ENCODE data around the gene IL17RC. TPM values are rescaled to one million over a fixed set of nuclear protein-coding genes. Genes with fewer than 3 reads are reported as not detected.

IL17RC gene
- total RNA-seq, 1 experiment from 2014 or later: 11.9 TPM

DNA sequence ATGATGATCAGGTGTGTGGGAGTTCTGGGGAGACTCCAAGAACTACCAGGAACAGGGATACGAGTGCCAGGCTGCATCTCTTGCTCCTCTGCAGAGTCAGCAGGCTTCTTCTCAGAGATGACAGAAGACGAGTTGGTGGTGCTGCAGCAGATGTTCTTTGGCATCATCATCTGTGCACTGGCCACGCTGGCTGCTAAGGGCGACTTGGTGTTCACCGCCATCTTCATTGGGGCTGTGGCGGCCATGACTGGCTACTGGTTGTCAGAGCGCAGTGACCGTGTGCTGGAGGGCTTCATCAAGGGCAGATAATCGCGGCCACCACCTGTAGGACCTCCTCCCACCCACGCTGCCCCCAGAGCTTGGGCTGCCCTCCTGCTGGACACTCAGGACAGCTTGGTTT is 27.4 kb downstream of the IL17RC start:
- no peak for DNase-seq (ENCODE audit: low read depth)

GRCh38 chr3:9945358-9945757 is 28.5 kb downstream of the IL17RC start:
- no peak for DNase-seq (ENCODE audit: low read depth)

DNA sequence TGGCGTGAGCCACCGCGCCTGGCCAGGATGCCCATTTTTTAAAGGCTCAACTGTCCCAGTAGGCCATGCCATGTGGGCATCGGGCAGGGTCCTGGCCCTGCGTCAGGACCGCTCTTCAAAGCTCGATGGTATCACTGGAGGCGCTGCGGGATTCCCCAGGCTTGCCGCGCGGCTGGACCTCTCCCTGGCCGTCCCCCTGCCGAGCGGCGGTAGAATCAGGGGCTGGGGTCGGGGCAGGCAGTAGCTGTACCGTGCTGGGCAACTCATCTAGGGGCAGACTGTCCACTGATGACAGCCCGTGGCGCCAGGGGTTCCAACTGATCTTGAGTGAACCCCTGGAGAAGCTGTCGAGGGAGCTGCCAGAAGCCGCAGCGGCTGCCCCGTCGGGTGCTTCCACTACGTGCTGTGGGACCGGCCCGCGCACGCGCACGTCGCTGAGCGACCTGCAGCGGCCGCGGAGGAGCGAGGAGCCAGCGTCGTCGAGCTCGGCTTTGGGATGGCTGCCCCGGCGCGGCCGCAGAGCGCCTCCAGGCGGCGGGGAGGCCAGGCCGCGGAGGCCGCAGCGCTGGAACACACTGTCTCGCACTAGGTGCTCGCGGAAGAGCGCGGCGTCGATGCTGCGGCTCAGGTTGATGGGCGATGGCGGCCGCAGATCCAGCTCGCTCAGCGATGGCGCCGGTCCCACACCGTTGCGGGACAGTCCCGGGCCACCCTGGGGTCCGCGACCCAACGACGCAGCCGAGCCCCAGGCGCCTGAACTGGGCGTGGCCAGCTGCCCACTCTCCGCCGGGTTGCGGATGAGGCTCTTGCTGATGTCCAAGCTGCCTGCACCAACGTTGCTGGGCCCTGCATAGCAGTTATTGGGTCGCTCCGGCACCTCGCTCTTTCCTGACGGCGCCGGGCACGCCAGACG is 29.5 kb downstream of the IL17RC start:
- DNase-seq (ENCODE audit: low read depth): peak; percentile 85

- peak; percentile 71 for DNase-seq (ENCODE audit: low read depth)
Measured at GRCh38 chr3:9947025-9947995, 30.4 kb downstream of the IL17RC start.

DNA sequence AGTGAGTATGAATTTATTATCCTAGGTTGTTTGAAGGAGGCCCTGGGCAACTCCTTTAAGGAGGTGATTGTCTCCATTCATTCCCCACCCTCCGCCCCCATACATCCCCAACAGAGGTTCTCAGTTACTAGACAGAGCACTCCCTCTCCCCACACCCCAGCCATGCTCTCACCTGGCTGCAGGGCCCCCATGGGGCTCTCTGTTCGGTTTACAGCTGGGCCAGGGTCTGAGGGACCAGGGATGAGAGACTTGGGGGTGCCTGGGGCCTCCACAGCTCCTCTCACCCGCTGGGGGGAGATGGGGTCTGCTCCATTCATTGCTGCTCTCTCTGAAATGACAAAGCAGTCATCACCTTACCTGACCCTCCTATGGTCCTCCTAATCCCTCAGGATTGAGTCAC is 31.7 kb downstream of the IL17RC start:
- DNase-seq (ENCODE audit: low read depth): no peak

DNA sequence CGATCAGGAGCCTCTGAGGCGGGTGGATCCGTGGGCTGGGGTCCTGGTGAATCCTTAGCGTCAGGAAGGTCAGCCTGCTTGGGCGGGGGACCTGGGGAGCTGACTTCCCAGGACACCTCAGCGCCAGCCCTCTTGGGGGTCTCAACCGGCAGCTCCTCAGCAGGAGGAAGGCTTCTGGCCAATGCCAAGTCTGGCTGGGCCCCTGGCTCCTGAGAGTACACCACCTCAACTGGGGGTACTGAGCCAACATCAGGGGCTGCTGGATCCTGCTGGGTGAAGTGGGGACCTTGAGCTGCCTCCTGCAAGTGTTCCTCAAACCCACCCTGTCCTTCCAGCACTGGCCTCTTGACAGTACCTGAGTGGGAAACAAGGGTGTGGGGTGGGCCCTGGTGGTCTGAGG is 32.2 kb downstream of the IL17RC start:
- no peak for DNase-seq (ENCODE audit: low read depth)

DNA sequence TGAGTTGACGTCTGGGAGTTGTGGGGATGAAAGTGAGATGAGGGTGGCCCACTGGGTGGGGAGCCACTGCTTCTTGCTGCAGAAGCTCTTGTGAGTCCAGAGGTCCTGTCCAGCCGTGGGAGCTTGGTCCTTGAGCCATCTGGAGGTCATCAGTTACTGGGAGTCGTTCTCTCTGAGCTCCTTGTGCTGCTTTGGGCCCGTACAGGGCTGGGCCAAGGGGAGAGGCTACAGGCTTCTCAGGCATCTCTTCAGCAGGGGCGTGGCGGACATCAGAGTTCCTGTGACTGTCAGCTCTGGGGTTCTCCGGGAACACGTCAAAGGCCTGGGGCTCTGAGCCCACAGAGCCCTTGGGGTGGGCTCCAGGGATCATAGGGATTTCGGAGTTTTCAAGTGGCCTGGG is 32.7 kb downstream of the IL17RC start:
- DNase-seq (ENCODE audit: low read depth): no peak

DNA sequence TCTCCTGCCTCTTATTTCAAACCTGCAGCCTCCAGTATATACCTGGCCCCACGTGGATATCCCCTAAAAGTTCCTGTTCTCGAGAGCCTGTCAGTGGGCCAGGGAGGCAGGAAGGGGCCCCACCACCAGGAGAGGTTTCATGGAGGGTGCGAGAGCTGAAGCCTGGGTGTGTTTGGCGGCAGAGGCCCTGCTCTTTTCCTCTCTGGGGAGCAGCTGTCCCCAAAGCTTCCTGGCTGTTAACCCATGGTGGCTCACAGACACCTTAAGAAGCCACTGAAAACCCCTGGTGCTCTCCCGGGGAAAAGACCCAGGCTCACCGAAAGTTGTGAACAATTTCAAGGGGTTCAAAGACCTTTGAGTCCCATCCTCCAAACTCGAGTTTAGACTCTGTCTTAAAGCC is 34.2 kb downstream of the IL17RC start:
- no peak for DNase-seq (ENCODE audit: low read depth)

DNA sequence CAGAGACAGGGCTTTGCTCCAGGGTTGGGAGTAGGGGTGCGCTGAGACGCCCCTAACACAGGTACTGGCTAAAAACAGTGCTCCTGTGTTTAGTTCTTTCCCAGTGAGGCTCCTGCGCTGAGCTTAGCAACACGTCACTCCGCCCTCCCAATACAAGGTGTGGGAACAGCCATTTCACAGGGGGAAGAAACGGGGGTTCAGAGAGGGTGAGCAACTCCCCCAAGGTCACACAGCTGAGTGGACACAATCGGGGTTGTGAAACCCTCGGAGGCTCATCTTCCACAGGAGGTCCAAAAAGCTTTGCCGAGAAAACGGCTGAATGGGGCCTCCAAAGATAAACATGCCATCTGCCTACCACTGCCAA is 34.7 kb downstream of the IL17RC start:
- DNase-seq (ENCODE audit: low read depth): no peak

DNA sequence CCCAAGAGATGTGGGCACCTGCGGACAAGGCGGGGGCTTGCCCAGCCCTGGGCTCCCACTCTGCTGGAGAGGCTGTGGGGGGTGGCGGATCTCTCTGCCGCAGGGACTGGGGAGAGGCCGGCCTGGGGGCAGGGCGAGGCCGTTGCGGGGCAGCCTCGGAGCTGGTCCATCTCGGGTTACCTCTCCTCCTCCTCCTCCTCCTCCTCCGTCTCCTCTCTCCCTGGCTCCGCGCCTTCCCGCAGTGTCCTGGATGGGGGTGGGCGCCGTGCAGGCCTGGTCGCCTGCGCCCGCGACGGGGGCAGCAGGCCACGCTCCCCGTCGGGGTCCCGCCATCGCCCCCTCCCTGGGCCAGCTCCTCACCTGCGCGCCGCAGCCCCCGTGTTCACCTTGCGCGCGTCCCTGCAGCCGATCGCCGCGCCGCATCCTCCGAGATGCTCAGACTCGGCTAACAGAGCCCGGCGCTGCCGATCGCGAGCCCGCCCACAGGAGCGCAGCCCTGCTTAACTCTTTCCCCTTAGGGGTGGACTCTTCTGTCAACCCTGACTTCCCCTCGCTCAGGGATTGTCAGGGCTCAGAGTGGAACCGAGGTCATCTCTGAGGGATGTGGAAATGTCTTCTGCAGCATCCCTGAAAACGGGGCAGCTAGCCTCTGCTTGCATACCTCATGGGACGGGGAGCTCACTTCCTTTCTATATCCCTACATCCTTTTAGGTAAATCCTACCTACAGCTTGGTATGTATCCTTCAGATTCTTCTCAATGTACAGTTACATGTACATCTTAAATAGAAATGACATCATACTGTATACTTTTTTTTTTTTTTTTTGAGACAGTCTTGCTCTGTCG is 35.3 kb downstream of the IL17RC start, which contains the start of gene PRRT3:
PRRT3 (minus strand) TSS at position 447 of the 844 bp plus-strand sequence. CDS start 2,293 bp downstream, outside the sequence.
- no peak for DNase-seq (ENCODE audit: low read depth)

- no peak for DNase-seq (ENCODE audit: low read depth)
Measured at GRCh38 chr3:9955067-9955502, 38.2 kb downstream of the IL17RC start.

DNA sequence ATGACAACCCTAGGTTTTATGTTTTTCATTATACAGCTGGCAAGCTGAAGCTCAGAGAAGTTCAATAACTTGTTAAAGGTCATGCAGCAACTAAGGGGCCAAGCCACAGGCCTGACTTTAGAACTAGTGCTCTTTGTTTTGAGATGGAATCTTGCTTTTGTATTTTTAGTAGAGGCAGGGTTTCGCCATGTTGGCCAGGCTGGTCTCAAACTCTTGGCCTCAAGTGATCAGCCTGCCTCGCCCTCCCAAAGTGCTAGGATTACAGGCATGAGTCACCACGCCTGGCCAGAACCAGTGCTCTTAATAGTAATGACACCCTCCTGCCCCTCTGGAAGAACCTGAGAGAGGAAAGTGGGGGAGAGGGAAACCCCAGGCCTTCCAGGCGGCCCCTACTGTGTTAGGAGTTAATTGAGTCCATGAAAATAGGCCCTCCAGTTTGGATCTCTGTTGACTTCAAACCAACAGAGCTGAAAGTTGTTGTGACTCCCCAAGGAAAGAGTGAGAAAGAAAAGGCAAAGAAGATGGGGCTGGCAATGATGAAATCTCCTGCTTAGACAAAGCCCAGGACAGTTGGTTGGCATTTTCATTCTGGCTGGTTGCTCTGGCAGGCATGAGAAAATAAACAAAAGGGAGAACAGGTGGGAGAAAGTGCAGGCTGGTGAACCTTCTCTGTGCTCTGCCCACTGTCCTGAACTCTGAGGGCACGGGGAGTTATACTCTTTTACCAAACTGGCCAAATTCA is 38.9 kb downstream of the IL17RC start:
- DNase-seq (ENCODE audit: low read depth): peak; percentile 26

DNA sequence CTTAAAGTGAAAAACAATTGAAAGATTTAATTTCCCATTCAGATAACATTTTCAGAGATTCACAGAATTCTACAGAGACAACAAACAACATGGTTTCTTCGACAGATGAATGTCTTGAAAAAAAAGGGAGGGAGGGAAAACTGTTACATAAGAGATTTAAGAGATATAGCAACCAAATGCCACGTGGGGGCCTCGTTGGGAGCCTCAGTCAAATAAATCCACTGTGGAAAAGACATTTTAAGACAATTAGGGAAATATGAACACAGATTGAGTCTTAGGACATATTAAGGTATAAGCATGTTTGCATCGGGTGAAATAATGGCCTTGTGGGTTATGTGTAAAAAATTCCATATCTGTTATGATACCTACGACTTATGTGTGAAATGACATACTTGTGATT is 40.3 kb downstream of the IL17RC start:
- DNase-seq (ENCODE audit: low read depth): no peak

- DNase-seq (ENCODE audit: low read depth): no peak
Measured at GRCh38 chr3:9965200-9965875, 48.4 kb downstream of the IL17RC start.

GRCh38 chr3:9966841-9967240 is 49.9 kb downstream of the IL17RC start:
- no peak for DNase-seq (ENCODE audit: low read depth)

DNA sequence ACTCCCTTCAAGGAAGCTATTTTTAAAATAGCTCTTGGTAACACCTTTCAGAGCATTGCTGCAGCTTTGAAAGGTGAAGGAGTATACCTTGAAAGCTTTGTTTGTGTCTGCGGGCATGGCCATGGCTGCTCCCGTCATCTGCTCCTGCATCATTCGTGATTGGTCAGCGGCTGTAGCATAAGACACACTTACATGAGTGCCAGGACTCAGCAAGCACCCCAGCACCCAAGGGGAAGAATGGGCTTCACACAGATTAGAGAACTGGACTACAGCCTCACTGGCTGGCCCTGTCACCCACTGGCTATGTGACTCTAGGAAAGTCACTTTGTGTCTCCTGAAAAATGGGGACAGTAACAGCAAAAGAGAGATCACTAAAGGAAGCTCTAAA is 52.7 kb downstream of the IL17RC start:
- no peak for DNase-seq (ENCODE audit: low read depth)

GRCh38 chr3:9970020-9970652 is 53.2 kb downstream of the IL17RC start:
- DNase-seq (ENCODE audit: low read depth): peak; percentile 63

DNA sequence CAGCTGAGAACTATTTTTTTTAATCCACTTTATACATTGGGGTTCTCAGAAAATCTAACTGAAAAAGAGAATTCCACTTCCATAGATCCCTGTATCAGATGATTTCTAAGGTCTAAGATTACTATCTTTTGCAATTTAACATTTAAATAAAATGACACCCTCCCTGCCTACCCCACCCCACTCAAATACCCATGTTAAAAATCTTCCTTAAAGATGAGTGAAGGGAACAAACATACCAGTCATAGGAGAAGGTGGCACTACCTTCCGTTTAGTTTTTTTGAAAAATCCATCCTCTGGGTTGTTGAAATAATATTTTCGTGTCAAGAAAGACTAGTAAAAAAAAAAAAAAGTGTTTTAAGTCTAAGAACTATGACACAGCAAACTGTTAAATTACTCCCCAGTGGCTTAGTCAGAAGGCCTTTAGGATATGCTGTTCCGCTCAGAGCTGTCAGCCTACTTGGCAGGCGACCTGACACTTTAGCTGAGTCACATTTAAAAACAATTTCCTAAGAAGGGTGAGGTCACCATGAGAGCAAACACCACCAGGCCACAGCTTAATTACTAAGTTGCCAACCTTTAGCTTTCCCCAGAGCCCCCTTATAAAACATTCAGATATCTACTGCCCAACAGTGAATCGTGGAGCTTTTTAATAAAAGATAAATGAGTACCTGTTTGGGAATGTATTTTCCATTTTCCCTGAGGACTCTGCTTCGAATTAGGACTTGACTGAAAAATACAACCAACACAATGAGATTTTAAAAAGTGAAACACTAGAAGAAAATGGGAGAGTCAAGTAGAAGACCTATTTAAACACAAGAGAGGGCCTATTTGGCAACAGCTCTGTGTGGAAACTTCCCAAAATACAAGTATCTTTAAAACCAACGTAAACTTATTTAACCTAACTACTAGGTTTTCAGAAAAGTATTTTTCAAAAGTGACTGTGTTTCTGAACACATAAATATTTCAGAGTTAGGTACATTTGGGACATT is 60.1 kb downstream of the IL17RC start:
- DNase-seq (ENCODE audit: low read depth): peak; percentile 97

Measured in HT1080 (cell line).